HG02970 (cell line): ENCODE results near the gene HS3ST3A1.

ENCODE experiments used
- ATAC-seq: cut with Tn5 transposase; IDR thresholded peaks from one replicate; pipeline ENCODE4 v1.9.1; 2021; ENCODE audit warnings: mild to moderate bottlenecking, moderate library complexity, moderate number of reproducible peaks; ENCODE audit not compliant: unreplicated experiment, low FRiP score

The HS3ST3A1 gene

DNA sequence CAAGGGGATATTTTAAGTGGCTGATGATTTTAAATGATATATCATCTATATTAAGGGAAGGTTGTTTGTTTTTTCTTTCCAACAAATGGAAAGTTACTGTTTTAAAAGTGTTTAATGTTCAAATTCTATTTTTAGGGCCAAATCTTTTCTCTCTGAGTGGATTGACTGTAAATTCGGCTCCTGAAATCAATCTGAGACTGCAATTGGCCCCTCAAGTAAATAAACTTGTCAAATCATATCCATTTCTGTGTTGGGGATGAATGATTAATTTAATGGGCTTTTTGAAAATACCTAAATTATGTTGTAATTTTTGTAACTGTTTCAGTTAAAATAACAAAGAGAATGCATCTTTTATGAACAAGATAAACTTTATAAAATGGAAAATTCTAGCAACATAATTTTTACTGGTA lies 2.6 kb downstream of the HS3ST3A1 start:
- ATAC-seq, result no peak

DNA sequence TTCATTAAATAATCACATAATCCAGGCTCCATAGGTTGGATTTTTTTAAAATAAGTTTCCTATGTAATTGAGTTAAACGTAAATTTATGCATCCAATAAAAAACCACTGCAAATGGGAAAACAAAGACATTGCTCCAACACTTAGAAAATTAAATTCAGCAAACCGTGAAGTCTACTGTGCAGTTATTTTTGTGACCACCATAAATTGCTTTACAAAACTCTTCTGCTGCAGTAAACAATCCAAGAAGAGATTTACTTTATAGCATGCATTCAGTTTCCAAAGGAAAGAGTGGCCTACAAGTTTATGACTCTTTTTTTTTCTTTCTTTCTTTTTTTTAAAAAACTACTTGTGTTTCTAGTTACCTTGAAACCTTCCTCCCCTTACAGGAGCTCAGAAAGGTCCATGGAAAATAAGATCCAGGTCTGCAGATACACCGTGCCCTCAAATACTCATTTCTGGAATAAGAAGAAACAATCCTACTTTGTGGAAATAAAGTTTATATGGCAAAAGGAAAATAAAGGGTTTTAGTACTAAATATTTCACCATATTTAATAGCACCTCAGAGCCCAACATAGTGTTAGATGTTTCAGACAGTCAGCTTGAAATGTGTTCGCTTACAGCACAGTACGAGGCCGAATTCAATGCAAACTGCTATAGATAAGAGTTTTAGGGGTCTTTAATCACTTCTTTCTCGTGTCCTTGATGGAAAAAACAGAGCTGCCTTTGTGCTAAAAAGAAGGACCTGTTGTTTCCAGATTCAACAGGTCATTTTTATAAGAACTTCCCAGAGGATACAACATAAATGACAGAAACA lies 3.2 kb downstream of the HS3ST3A1 start:
- ATAC-seq, result no peak

- ATAC-seq, result no peak
These were observed 3.9 kb downstream of the HS3ST3A1 start for GRCh38 chr17:13597723-13598347.

DNA sequence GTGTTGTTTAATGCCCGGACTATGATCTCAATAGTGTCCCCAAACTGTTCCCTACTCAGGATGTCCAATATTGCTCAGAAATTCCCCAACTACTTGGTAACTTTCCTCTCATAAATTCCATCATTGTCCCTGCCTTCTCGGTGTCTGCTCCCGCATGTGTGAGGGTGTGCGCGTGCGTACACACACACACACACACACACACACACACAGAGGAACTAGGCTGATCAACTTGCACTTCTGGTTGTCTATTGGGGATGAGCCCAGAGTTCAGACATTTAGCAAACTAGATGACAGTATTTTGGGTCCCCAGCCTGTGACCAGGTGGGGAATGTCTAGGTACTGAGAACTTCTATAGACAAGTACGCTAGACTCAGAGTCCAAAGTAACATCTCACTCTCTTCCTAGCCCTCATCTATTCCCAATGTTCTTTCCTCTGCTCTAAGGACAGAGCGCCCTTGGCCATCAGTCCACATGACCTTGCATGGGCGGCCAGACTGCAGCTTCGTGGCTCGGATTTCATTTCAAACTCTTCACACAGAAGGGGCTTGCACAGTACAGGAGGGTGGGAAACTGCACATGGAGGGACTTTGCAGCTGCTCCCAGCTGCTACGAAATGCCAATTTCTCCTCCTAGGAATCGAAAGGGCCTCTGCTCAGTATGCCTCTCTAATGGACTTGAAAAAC lies 5.3 kb downstream of the HS3ST3A1 start:
- no peak for ATAC-seq

GRCh38 chr17:13595599-13595899 lies 6.2 kb downstream of the HS3ST3A1 start:
- ATAC-seq, result no peak

DNA sequence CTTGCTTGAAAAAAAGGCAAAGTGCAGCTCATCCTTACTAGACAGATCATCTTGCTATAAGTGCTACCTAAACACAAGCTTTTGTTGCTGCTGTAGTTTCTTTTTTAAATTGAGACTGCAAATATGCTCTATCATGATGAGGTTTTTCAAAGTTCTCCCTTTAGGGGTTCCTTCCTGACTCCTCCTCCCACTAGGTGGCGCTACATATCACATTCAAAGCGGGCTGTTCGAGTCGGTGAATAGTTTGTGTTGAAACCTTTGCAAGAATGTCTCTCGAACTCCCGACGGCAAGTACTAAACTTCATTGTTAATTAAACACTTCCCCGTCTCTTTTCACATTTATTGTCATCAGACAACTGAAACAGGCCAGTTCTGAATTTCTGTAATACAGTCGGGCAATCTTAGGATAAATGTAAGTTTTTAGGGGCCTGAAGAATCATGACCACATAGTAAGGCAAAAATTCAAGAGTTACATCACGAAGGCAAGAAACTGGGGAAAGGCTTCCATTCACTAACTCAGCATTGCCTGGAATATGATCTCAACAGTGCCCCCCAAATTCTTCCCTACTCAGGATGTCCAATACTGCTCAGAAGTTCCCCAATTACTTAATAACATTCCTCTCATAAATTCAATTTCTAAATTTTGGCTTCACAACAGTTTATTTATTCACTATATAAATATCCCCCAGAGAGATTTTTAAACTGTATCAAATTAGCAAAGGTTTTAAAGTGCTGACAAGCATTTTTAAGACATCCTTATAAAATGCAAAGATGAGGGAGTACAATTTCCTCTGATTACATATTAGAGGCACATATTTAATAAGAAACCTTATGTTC lies 6.7 kb downstream of the HS3ST3A1 start:
- ATAC-seq, result no peak

GRCh38 chr17:13594310-13594709 lies 7.4 kb downstream of the HS3ST3A1 start:
- ATAC-seq, result no peak

- no peak for ATAC-seq
These were observed 8.0 kb downstream of the HS3ST3A1 start for GRCh38 chr17:13593757-13594156.

- no peak for ATAC-seq
These were observed 8.5 kb downstream of the HS3ST3A1 start for GRCh38 chr17:13593021-13593751.

GRCh38 chr17:13592427-13592826 lies 9.3 kb downstream of the HS3ST3A1 start:
- no peak for ATAC-seq

GRCh38 chr17:13590441-13590840 lies 11.3 kb downstream of the HS3ST3A1 start:
- ATAC-seq, result no peak

- ATAC-seq, result no peak
These were observed 12.1 kb downstream of the HS3ST3A1 start for GRCh38 chr17:13589658-13590057.

DNA sequence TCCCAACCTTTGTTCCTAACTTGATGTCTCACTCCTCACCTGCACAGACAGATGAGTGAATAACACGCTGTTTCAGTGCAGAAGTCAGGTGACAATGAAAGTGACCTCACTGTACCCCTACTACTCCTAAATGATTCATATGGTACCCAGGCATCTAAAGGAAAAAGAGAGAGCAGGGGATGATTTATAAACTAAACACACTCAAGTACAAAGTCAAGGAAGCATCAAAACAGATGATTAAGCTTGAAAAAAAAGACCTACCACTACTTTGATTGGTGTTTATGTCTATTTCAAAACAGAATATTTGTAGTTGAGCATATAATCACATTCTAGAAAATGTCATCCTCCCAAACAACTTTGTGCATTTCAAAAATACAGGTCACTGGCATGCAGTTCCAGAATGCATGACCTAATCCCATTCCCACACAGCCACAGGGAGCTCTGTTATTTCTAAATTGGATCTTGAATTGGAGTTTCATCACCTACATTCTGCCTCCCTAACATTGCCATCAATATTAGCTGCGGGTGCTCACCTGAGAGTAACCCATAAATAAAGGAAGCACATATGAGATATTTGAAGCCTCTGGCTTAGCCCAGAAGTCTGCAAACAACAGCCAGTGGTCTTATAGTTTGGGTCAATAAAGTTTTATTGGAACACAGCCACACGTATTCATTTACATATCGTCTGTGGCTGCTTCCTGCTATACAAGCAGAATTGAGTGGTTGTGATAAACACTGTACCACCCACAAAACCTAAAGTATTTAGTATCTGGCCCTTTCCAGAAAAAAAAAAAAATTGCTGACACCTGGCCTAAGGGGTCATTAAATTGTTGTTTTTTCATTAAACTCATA lies 14.0 kb downstream of the HS3ST3A1 start:
- ATAC-seq, result no peak

GRCh38 chr17:13584701-13585080 lies 17.0 kb downstream of the HS3ST3A1 start:
- no peak for ATAC-seq

- ATAC-seq, result no peak
These were observed 17.6 kb downstream of the HS3ST3A1 start for GRCh38 chr17:13583996-13584700.

- no peak for ATAC-seq
These were observed 18.8 kb downstream of the HS3ST3A1 start for GRCh38 chr17:13582776-13583547.

GRCh38 chr17:13581925-13582324 lies 19.8 kb downstream of the HS3ST3A1 start:
- ATAC-seq, result no peak

DNA sequence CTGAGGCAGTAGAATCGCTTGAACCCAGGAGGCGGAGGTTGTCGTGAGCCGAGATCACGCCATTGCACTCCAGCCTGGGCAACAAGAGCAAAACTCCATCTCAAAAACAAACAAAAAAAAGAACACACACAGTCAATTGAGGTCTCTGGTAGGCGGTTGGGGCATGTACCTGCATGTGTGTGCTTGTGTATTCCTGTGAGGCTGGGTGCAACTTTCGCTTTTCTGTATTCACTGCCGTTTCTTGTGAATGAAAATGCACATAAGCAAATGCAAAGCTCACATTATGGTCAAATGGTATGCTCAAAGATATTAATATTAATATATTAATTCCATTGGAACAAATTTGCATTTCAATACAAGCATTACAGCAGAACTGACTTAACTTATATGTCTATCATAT lies 20.9 kb downstream of the HS3ST3A1 start:
- no peak for ATAC-seq
